ENCODE measurements around the gene TP53I11. TPM values are rescaled to one million over a fixed set of nuclear protein-coding genes. Genes with fewer than 3 reads are reported as not detected.

The TP53I11 gene
- total RNA-seq, 3 donors from 2014 or later (not counting 1 experiment from before 2014, with no cell fraction given) = 3.7 to 13.9 (median 9.2) TPM

- H3K27ac Mint-ChIP-seq = no peak overlapping the region
- peaks cover 16% of the 10 kb centered on the region for H3K4me1 ChIP-seq (ENCODE audit: control insufficient read depth, insufficient read depth, low read length)
- WGBS (ENCODE audit: insufficient coverage) = 90% methylated on average over 6 of the region's 6 CpGs
- H3K27ac ChIP-seq (ENCODE audit: low read length) = no peak overlapping the region
- H3K27me3 ChIP-seq (ENCODE audit: control insufficient read depth, insufficient read depth, low read length) = no peaks in the 10 kb centered on the region
- no peak overlapping the region for H3K4me3 Mint-ChIP-seq
- no peaks in the 10 kb centered on the region for H3K9me3 ChIP-seq (ENCODE audit: control insufficient read depth, insufficient read depth, low read length)
- ATAC-seq (no peak), DNase-seq (no peak)
- intact Hi-C loops (cut with micrococcal nuclease) = no loop called here
- peaks cover 0 to 4% of the 10 kb centered on the region in 2 donors for H3K27me3 Mint-ChIP-seq (ENCODE audit: low read depth in 2 of 2)
- TF ChIP-seq CTCF (IDR thresholded peaks at IDR 0.05) = no peak
- H3K4me3 ChIP-seq (ENCODE audit: low read length) = no peak overlapping the region
- H3K4me1 Mint-ChIP-seq = peaks cover 19 to 24% of the 10 kb centered on the region in 2 donors
- no peaks in the 10 kb centered on the region for H3K36me3 Mint-ChIP-seq
- no peaks in the 10 kb centered on the region for H3K36me3 ChIP-seq (ENCODE audit: control insufficient read depth, insufficient read depth, low read length)
- H3K9me3 Mint-ChIP-seq = no peaks in the 10 kb centered on the region
Measured at GRCh38 chr11:44985721-44986120, 35.0 kb upstream of the TP53I11 start.

- no peak for DNase-seq
- WGBS (ENCODE audit: insufficient coverage) = 60% methylated on average over 7 of the region's 7 CpGs
- peaks cover 0 to 2% of the 10 kb centered on the region in 2 donors for H3K27me3 Mint-ChIP-seq (ENCODE audit: low read depth in 2 of 2)
- no peaks in the 10 kb centered on the region for H3K27me3 ChIP-seq (ENCODE audit: control insufficient read depth, insufficient read depth, low read length)
- peak overlapping the region; percentile 23 for H3K27ac ChIP-seq (ENCODE audit: low read length)
- no peaks in the 10 kb centered on the region for H3K36me3 ChIP-seq (ENCODE audit: control insufficient read depth, insufficient read depth, low read length)
- peaks cover 26 to 31% of the 10 kb centered on the region in 2 donors for H3K4me1 Mint-ChIP-seq
- H3K27ac Mint-ChIP-seq = peak overlapping the region; percentile 34 to 62
- H3K4me1 ChIP-seq (ENCODE audit: control insufficient read depth, insufficient read depth, low read length) = peaks cover 35% of the 10 kb centered on the region
- H3K36me3 Mint-ChIP-seq = no peaks in the 10 kb centered on the region
- H3K4me3 ChIP-seq (ENCODE audit: low read length) = no peak overlapping the region
- intact Hi-C loops (cut with micrococcal nuclease) = no loop called here
- H3K9me3 ChIP-seq (ENCODE audit: control insufficient read depth, insufficient read depth, low read length) = no peaks in the 10 kb centered on the region
- ATAC-seq = peak; percentile 43 to 79 (median 49)
- H3K9me3 Mint-ChIP-seq = no peaks in the 10 kb centered on the region
- TF ChIP-seq CTCF (IDR thresholded peaks at IDR 0.05) = no peak
- H3K4me3 Mint-ChIP-seq = peak overlapping the region; percentile 25
Measured at GRCh38 chr11:44983786-44984185, 33.1 kb upstream of the TP53I11 start.

GRCh38 chr11:44982496-44983062 lies 31.9 kb upstream of the TP53I11 start:
- Mint-ChIP-seq H3K4me1 (peaks cover 26 to 33% of the 10 kb centered on the region in 2 donors), H3K27me3 (ENCODE audit: low read depth in 2 of 2) (peaks cover 0 to 2% of the 10 kb centered on the region in 2 donors), H3K4me3 (no peak overlapping the region), H3K9me3 (no peaks in the 10 kb centered on the region), H3K36me3 (no peaks in the 10 kb centered on the region), H3K27ac (no peak overlapping the region)
- no peak overlapping the region for H3K4me3 ChIP-seq (ENCODE audit: low read length)
- no peaks in the 10 kb centered on the region for H3K36me3 ChIP-seq (ENCODE audit: control insufficient read depth, insufficient read depth, low read length)
- no peak for ATAC-seq
- DNase-seq = no peak
- intact Hi-C loops (cut with micrococcal nuclease) = no loop called here
- H3K27me3 ChIP-seq (ENCODE audit: control insufficient read depth, insufficient read depth, low read length) = no peaks in the 10 kb centered on the region
- no peak overlapping the region for H3K27ac ChIP-seq (ENCODE audit: low read length)
- peaks cover 47% of the 10 kb centered on the region for H3K4me1 ChIP-seq (ENCODE audit: control insufficient read depth, insufficient read depth, low read length)
- TF ChIP-seq CTCF (IDR thresholded peaks at IDR 0.05) = no peak
- no peaks in the 10 kb centered on the region for H3K9me3 ChIP-seq (ENCODE audit: control insufficient read depth, insufficient read depth, low read length)
- WGBS (ENCODE audit: insufficient coverage) = 98% methylated on average over 8 of the region's 8 CpGs

All from natural killer cell (primary cell).